Endothelial cell of umbilical vein (primary cell): ENCODE data around the gene RAMACL. TPM values are rescaled to one million over a fixed set of nuclear protein-coding genes. Genes with fewer than 3 reads are reported as not detected.

ENCODE experiments used
- BruUV-seq: library from RNA; stranded (reverse); fragments of 400-500 nt; replicated peaks from 2 replicates; lab custom pipeline; 2021; lab: Mats Ljungman, UMichigan
- CTCF ChIA-PET: fragments of 300-600, 350-600 bp; sonication (Branson Sonifier 250); formaldehyde crosslinking; loops from one replicate; lab custom pipeline; 2021; ENCODE audit warnings: antibody characterized with exemption, inconsistent platforms; lab: Charles Lee
- POLR2A ChIA-PET: fragments of 300-600, 350-600 bp; sonication (Branson Sonifier 250); formaldehyde crosslinking; loops from one replicate; lab custom pipeline; 2021; ENCODE audit warnings: antibody characterized with exemption, inconsistent platforms; lab: Charles Lee
- DNase-seq: peaks from one replicate; pipeline ENCODE4 v3.0.0-alpha.2; 2011; ENCODE audit warnings: low read depth, low spot score
- FAIRE-seq: peaks from 2 replicates; lab custom pipeline; 2011; peaks lifted over from hg19 to GRCh38; lab: Jason Lieb, UNC
- H2AFZ ChIP-seq: 2 replicates; pipeline ENCODE4 v1.6.0; 2012; ENCODE audit warnings: low read depth, low read length, control low read depth, inconsistent platforms
- H3K27ac ChIP-seq: 2 replicates; pipeline ENCODE4 v1.5.1; 2011; ENCODE audit warnings: low read depth, mild to moderate bottlenecking, control low read depth, low read length, moderate library complexity; ENCODE audit not compliant: insufficient read depth
- H3K27me3 ChIP-seq, 2 experiments: 2 replicates each; pipeline versions ENCODE4 v1.6.0 to v1.6.1; 2011; ENCODE audit warnings: low read length in 2 of 2, mixed read lengths in 1 of 2; ENCODE audit not compliant: control insufficient read depth in 2 of 2, insufficient read depth in 2 of 2
- H3K36me3 ChIP-seq, 2 experiments: 2 replicates in 1 of 2; 3 replicates in 1 of 2; pipeline ENCODE4 v1.5.1; 2011; ENCODE audit warnings: low read length in 2 of 2, mild to moderate bottlenecking in 1 of 2, moderate library complexity in 1 of 2; ENCODE audit not compliant: control insufficient read depth in 2 of 2, insufficient read depth in 2 of 2; ENCODE audit errors: extremely low read depth in 1 of 2
- H3K4me1 ChIP-seq: 3 replicates; pipeline ENCODE4 v1.5.1; 2011; ENCODE audit warnings: mild to moderate bottlenecking, low read length; ENCODE audit not compliant: control insufficient read depth, insufficient read depth; ENCODE audit errors: extremely low read depth
- H3K4me2 ChIP-seq: 2 replicates; pipeline ENCODE4 v1.6.1; 2011; ENCODE audit warnings: low read length, control low read depth, mixed read lengths; ENCODE audit not compliant: insufficient read depth
- H3K4me3 ChIP-seq, 3 experiments: fragments of 200-600 bp in 1 of 3; sonication (generic), shearing (Covaris generic) in 1 of 3; replicated peaks in 1 of 3; 2 replicates each; pipeline ENCODE4 v1.5.1; 2011 to 2016; ENCODE audit warnings: control low read depth in 3 of 3, low read length in 3 of 3, mild to moderate bottlenecking in 2 of 3, inconsistent platforms in 1 of 3, low read depth in 1 of 3, moderate library complexity in 1 of 3; ENCODE audit not compliant: insufficient read depth in 1 of 3
- H3K79me2 ChIP-seq: 2 replicates; pipeline ENCODE4 v1.6.0; 2012; ENCODE audit warnings: low read length, inconsistent platforms; ENCODE audit not compliant: control insufficient read depth, insufficient read depth
- H3K9ac ChIP-seq: replicated peaks from 2 replicates; pipeline ENCODE3; 2011; ENCODE audit warnings: low read length, control low read depth; ENCODE audit not compliant: insufficient read depth; ENCODE audit errors: extremely low read depth
- H3K9me1 ChIP-seq: replicated peaks from 3 replicates; pipeline ENCODE4 v1.6.0; 2011; ENCODE audit warnings: mild to moderate bottlenecking, low read length; ENCODE audit not compliant: control insufficient read depth, insufficient read depth; ENCODE audit errors: extremely low read depth
- H3K9me3 ChIP-seq: replicated peaks from 2 replicates; pipeline ENCODE4 v1.5.1; 2012; ENCODE audit warnings: low read length, inconsistent platforms; ENCODE audit not compliant: control insufficient read depth, insufficient read depth
- H4K20me1 ChIP-seq: replicated peaks from 2 replicates; pipeline ENCODE3; 2011; ENCODE audit warnings: mild to moderate bottlenecking, low read length; ENCODE audit not compliant: control insufficient read depth, insufficient read depth; ENCODE audit errors: extremely low read depth
- EZH2 ChIP-seq: IDR thresholded peaks from 2 replicates; pipeline ENCODE4 v1.6.1; 2012; ENCODE audit warnings: borderline replicate concordance, low read depth, mild to moderate bottlenecking, moderate library complexity, low read length, inconsistent platforms; ENCODE audit not compliant: severe bottlenecking
- FOS ChIP-seq: IDR thresholded peaks from 2 replicates; pipeline ENCODE4 v1.6.1; 2011; ENCODE audit warnings: mild to moderate bottlenecking, low read length, moderate library complexity, borderline replicate concordance; ENCODE audit not compliant: insufficient read depth
- GATA2 ChIP-seq: IDR thresholded peaks from 2 replicates; pipeline ENCODE4 v1.7.0; 2011; ENCODE audit warnings: low read depth, mild to moderate bottlenecking, moderate library complexity, mixed read lengths, low read length; ENCODE audit not compliant: insufficient read length, insufficient read depth
- JUN ChIP-seq: IDR thresholded peaks from 2 replicates; pipeline ENCODE4 v1.6.1; 2011; ENCODE audit warnings: borderline replicate concordance, low read depth; ENCODE audit not compliant: insufficient read length, insufficient read depth
- MYC ChIP-seq: IDR thresholded peaks from one replicate; pipeline ENCODE4 v1.6.1; 2011; ENCODE audit warnings: mild to moderate bottlenecking, low read depth, low read length
- POLR2A ChIP-seq: IDR thresholded peaks from 2 replicates; pipeline ENCODE4 v1.6.1; 2012; ENCODE audit warnings: low read depth, mild to moderate bottlenecking, control low read depth, low read length
- POLR2AphosphoS5 ChIP-seq: IDR thresholded peaks from 2 replicates; pipeline ENCODE4 v1.6.1; 2012; ENCODE audit warnings: low read depth, mild to moderate bottlenecking, control low read depth, low read length, moderate library complexity; ENCODE audit not compliant: insufficient read depth
- dilution Hi-C: fragments of 300-500 bp; cut with MboI; formaldehyde crosslinking; loops from one replicate; pipeline ENCODE4 v1.15.0; 2019; ENCODE audit warnings: low sequenced_read_pairs; ENCODE audit not compliant: extremely low pct_ligation_motif_present
- intact Hi-C: fragments of 100-400 bp; cut with micrococcal nuclease; formaldehyde crosslinking; loops from one replicate; pipeline ENCODE4 v1.10.0; 2022
- polyA plus RNA-seq, 4 experiments: library from polyadenylated mRNA; depleted of rRNA in 3 of 4; stranded (reverse) in 3 of 4; unstranded in 1 of 4; fragments of >200 nt; gene quantifications; 2 replicates each; pipeline versions ENCODE4 v1.2.1 to v1.2.3, GENCODE V29; 2011 to 2012; ENCODE audit warnings: missing spikeins in 1 of 4
- total RNA-seq: library from RNA; stranded (reverse); gene quantifications from 2 replicates; pipeline ENCODE4 v1.2.3, GENCODE V29; 2021
- TF ChIP-seq, protein P1 (sequence below): IDR thresholded peaks from 2 replicates; pipeline ENCODE4 v1.6.1; 2011; ENCODE audit not compliant: insufficient read depth, insufficient read length
- TF ChIP-seq, protein P2 (sequence below), 2 donors: IDR thresholded peaks; 1 replicate in 1 of 2; 2 replicates in 1 of 2; pipeline ENCODE4 v1.5.1; 2011; ENCODE audit warnings: low read length in 2 of 2, mild to moderate bottlenecking in 2 of 2, moderate library complexity in 2 of 2, control low read depth in 1 of 2, inconsistent platforms in 1 of 2, low read depth in 1 of 2; ENCODE audit not compliant: insufficient read depth in 1 of 2; ENCODE audit errors: extremely low read depth in 1 of 2

RAMACL gene
- total and polyA plus RNA-seq, 2 donors (not counting 3 experiments of a cell fraction or from before 2014, with no cell fraction given), result 0.17 to 5.3 TPM

DNA sequence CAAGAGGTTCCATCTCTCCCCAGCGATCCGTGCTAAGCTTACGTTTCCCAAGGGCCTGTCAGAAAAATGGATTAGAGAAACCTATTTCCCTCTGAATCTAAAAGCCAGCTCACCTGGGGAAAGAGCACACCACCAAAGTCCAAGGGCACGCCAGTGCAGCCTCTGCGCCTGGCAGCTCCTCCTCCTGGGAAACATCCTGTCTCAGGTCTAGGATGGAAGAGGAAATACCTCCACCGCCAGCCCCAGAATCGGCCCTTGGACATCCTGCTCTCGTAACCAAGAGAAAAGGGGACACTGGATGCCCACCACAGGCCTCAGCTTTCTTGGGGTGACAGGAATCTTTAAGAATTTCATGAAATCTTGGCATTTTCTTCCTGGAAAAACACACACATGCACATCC lies 18.7 kb downstream of the RAMACL start:
- Histone ChIP-seq H3K4me1 (peaks cover 26% of the 10 kb centered on the region), H3K9me1 (no peaks in the 10 kb centered on the region), H2AFZ (no peak overlapping the region), H3K36me3 (peaks cover 2 to 9% of the 10 kb centered on the region in 2 experiments), H3K27ac (no peak overlapping the region), H3K79me2 (peaks cover 3% of the 10 kb centered on the region), H3K9ac (no peak overlapping the region), H3K4me3 (no peak overlapping the region), H4K20me1 (no peaks in the 10 kb centered on the region), H3K27me3 (no peaks in the 10 kb centered on the region), H3K4me2 (no peak overlapping the region), H3K9me3 (no peaks in the 10 kb centered on the region)
- DNase-seq (no peak), FAIRE-seq (no peak)
- TF ChIP-seq FOS, result no peak
- TF ChIP-seq POLR2AphosphoS5, result no peak
- no peak for TF ChIP-seq POLR2A
- no peak for TF ChIP-seq MYC
- TF ChIP-seq JUN, result no peak
- TF ChIP-seq, protein P1, sequence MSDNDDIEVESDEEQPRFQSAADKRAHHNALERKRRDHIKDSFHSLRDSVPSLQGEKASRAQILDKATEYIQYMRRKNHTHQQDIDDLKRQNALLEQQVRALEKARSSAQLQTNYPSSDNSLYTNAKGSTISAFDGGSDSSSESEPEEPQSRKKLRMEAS, result no peak
- TF ChIP-seq EZH2, result no peak
- TF ChIP-seq, protein P2, sequence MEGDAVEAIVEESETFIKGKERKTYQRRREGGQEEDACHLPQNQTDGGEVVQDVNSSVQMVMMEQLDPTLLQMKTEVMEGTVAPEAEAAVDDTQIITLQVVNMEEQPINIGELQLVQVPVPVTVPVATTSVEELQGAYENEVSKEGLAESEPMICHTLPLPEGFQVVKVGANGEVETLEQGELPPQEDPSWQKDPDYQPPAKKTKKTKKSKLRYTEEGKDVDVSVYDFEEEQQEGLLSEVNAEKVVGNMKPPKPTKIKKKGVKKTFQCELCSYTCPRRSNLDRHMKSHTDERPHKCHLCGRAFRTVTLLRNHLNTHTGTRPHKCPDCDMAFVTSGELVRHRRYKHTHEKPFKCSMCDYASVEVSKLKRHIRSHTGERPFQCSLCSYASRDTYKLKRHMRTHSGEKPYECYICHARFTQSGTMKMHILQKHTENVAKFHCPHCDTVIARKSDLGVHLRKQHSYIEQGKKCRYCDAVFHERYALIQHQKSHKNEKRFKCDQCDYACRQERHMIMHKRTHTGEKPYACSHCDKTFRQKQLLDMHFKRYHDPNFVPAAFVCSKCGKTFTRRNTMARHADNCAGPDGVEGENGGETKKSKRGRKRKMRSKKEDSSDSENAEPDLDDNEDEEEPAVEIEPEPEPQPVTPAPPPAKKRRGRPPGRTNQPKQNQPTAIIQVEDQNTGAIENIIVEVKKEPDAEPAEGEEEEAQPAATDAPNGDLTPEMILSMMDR (IDR thresholded peaks at IDR 0.05; ENCODE audit: extremely low read depth in 1 of 2, insufficient read depth in 1 of 2, low read depth in 1 of 2, low read length in 2 of 2), result no peak
- TF ChIP-seq GATA2, result no peak
- dilution Hi-C loops, result no loop called here
- no TSS peak for BruUV-seq
- POLR2A ChIA-PET, result interaction anchor here (1.3 kb wide), 1 partner anchor 60 kb away, joined by 3 read pairs; no protein-coding TSS in a partner anchor
- intact Hi-C loops, result no loop called here
- CTCF ChIA-PET, result interaction anchor here (1.7 to 2.9 kb wide), 2 partner anchors 11 to 16 kb away, joined by 5 to 8 read pairs; no protein-coding TSS in a partner anchor
